Measurements from ENCODE around the gene VCAN. TPM values are rescaled to one million over a fixed set of nuclear protein-coding genes. Genes with fewer than 3 reads are reported as not detected.

The VCAN gene
- total and polyA plus RNA-seq, 2 experiments from 2014 or later: 133 to 404 TPM

GRCh38 chr5:83510260-83510659 lies 38.7 kb downstream of the VCAN start:
- Histone ChIP-seq H3K27me3 (ENCODE audit: insufficient read depth) (no peaks in the 10 kb centered on the region), H3K79me2 (replicated peaks; ENCODE audit: insufficient read depth) (peaks cover 40% of the 10 kb centered on the region), H3K4me1 (ENCODE audit: insufficient read depth) (no peaks in the 10 kb centered on the region), H3K9me2 (ENCODE audit: insufficient read depth) (no peaks in the 10 kb centered on the region), H3K4me3 (no peak overlapping the region), H2AFZ (no peak overlapping the region), H3K27ac (ENCODE audit: low read depth) (no peak overlapping the region; the same call in 1 of the 2 replicates), H3K4me2 (no peak overlapping the region), H3F3A (replicated peaks; ENCODE audit: low read depth) (no peaks in the 10 kb centered on the region), H4K20me1 (replicated peaks; ENCODE audit: insufficient read depth) (peaks cover 3% of the 10 kb centered on the region; the same call in 1 of the 2 replicates), H3K36me3 (ENCODE audit: insufficient read depth) (peaks cover 24% of the 10 kb centered on the region; the same call in 1 of the 2 replicates)
- no peak for TF ChIP-seq ZNF114 (CRISPR knock-in tag; IDR thresholded peaks at IDR 0.05)
- ATAC-seq: no peak
- peaks cover 5% of the 10 kb centered on the region for H3K4me1 Mint-ChIP-seq
- no peak overlapping the region; the same call in 1 of the 2 replicates for H3K27ac Mint-ChIP-seq
- peaks cover 66% of the 10 kb centered on the region for H3K36me3 Mint-ChIP-seq (ENCODE audit: low read depth)
- DNase-seq (ENCODE audit: low spot score): no peak
- H3K4me3 Mint-ChIP-seq: no peak overlapping the region
- peaks cover 15% of the 10 kb centered on the region for H3K9me3 Mint-ChIP-seq
- H3K27me3 Mint-ChIP-seq (ENCODE audit: insufficient read depth, low read depth, poor library complexity): peaks cover 8% of the 10 kb centered on the region

- Histone ChIP-seq H3K9me2 (ENCODE audit: insufficient read depth) (no peaks in the 10 kb centered on the region), H4K20me1 (replicated peaks; ENCODE audit: insufficient read depth) (peaks cover 3% of the 10 kb centered on the region; the same call in 1 of the 2 replicates), H2AFZ (no peak overlapping the region), H3K27ac (ENCODE audit: low read depth) (peak overlapping the region; percentile 15; the same call in 1 of the 2 replicates), H3F3A (replicated peaks; ENCODE audit: low read depth) (no peaks in the 10 kb centered on the region), H3K4me3 (no peak overlapping the region), H3K36me3 (ENCODE audit: insufficient read depth) (peaks cover 23% of the 10 kb centered on the region; the same call in 1 of the 2 replicates), H3K79me2 (replicated peaks; ENCODE audit: insufficient read depth) (peaks cover 31% of the 10 kb centered on the region), H3K4me1 (ENCODE audit: insufficient read depth) (no peaks in the 10 kb centered on the region), H3K27me3 (ENCODE audit: insufficient read depth) (no peaks in the 10 kb centered on the region), H3K4me2 (no peak overlapping the region)
- no peak for DNase-seq (ENCODE audit: low spot score)
- no peak overlapping the region for H3K4me3 Mint-ChIP-seq
- ATAC-seq: no peak
- no peak overlapping the region for H3K27ac Mint-ChIP-seq
- H3K4me1 Mint-ChIP-seq: peaks cover 5% of the 10 kb centered on the region
- peaks cover 56% of the 10 kb centered on the region; the same call in 2 of the 3 replicates for H3K36me3 Mint-ChIP-seq (ENCODE audit: low read depth)
- no peak for TF ChIP-seq NANOG (IDR thresholded peaks at IDR 0.05; ENCODE audit: borderline replicate concordance)
- no peak for TF ChIP-seq CREB1 (CRISPR knock-in tag; IDR thresholded peaks at IDR 0.05; ENCODE audit: low read depth)
- H3K27me3 Mint-ChIP-seq (ENCODE audit: insufficient read depth, low read depth, poor library complexity): peaks cover 3% of the 10 kb centered on the region
- H3K9me3 Mint-ChIP-seq: no peaks in the 10 kb centered on the region
Measured at GRCh38 chr5:83512061-83512745, 40.7 kb downstream of the VCAN start.

- H3K27ac Mint-ChIP-seq: no peak overlapping the region
- Histone ChIP-seq H3K27me3 (ENCODE audit: insufficient read depth) (no peaks in the 10 kb centered on the region), H3K27ac (ENCODE audit: low read depth) (no peak overlapping the region), H2AFZ (no peak overlapping the region), H4K20me1 (replicated peaks; ENCODE audit: insufficient read depth) (no peaks in the 10 kb centered on the region; the same call in 1 of the 2 replicates), H3K9me2 (ENCODE audit: insufficient read depth) (no peaks in the 10 kb centered on the region), H3F3A (replicated peaks; ENCODE audit: low read depth) (no peaks in the 10 kb centered on the region), H3K4me1 (ENCODE audit: insufficient read depth) (no peaks in the 10 kb centered on the region), H3K4me2 (no peak overlapping the region), H3K79me2 (replicated peaks; ENCODE audit: insufficient read depth) (peaks cover 22% of the 10 kb centered on the region), H3K4me3 (no peak overlapping the region), H3K36me3 (ENCODE audit: insufficient read depth) (peaks cover 23% of the 10 kb centered on the region; the same call in 1 of the 2 replicates)
- ATAC-seq: no peak
- H3K4me1 Mint-ChIP-seq: peaks cover 5% of the 10 kb centered on the region
- peaks cover 3% of the 10 kb centered on the region for H3K27me3 Mint-ChIP-seq (ENCODE audit: insufficient read depth, low read depth, poor library complexity)
- H3K9me3 Mint-ChIP-seq: no peaks in the 10 kb centered on the region
- no peak for DNase-seq (ENCODE audit: low spot score)
- H3K4me3 Mint-ChIP-seq: no peak overlapping the region
- peaks cover 49% of the 10 kb centered on the region; the same call in 2 of the 3 replicates for H3K36me3 Mint-ChIP-seq (ENCODE audit: low read depth)
- TF ChIP-seq POLR2AphosphoS5 (IDR thresholded peaks at IDR 0.05; ENCODE audit: low read depth) (no peak), EZH2phosphoT487 (IDR thresholded peaks at IDR 0.05; ENCODE audit: unreplicated experiment) (no peak), STAT1 (IDR thresholded peaks at IDR 0.05; ENCODE audit: unreplicated experiment) (no peak), EZH2 (IDR thresholded peaks at IDR 0.05; ENCODE audit: low read depth, unreplicated experiment) (no peak), JUNB (IDR thresholded peaks at IDR 0.05; ENCODE audit: unreplicated experiment) (no peak), CREB1 (CRISPR knock-in tag; IDR thresholded peaks at IDR 0.05; ENCODE audit: low read depth) (no peak), ZNF462 (CRISPR knock-in tag; IDR thresholded peaks at IDR 0.05) (no peak), ZNF331 (CRISPR knock-in tag; IDR thresholded peaks at IDR 0.05; ENCODE audit: low read depth) (no peak), ZNF114 (CRISPR knock-in tag; IDR thresholded peaks at IDR 0.05) (no peak)
Measured at GRCh38 chr5:83513081-83513480, 41.5 kb downstream of the VCAN start.

All from GM23338 (cell line).